H1 (cell line): ENCODE measurements around the gene DOCK8. TPM values are rescaled to one million over a fixed set of nuclear protein-coding genes. Genes with fewer than 3 reads are reported as not detected.

Experiments
- CHD7 ChIP-seq: fragments of 300-600 bp; sonication (generic); IDR thresholded peaks from 2 replicates; pipeline ENCODE4 v1.7.1; 2012; ENCODE audit warnings: low read length, moderate library complexity, mild to moderate bottlenecking, inconsistent platforms; ENCODE audit not compliant: insufficient replicate concordance
- HDAC6 ChIP-seq: IDR thresholded peaks from one replicate; pipeline ENCODE4 v1.7.1; 2012; ENCODE audit warnings: low read depth, mild to moderate bottlenecking, inconsistent platforms, low read length, moderate library complexity
- NANOG ChIP-seq: IDR thresholded peaks from 2 replicates; pipeline ENCODE4 v1.6.1; 2011; ENCODE audit warnings: low read length, low read depth, mild to moderate bottlenecking, inconsistent platforms; ENCODE audit not compliant: insufficient read depth, poor library complexity, severe bottlenecking
- RAD21 ChIP-seq, 2 experiments: IDR thresholded peaks in 1 of 2; conservative IDR thresholded peaks in 1 of 2; 2 replicates each; pipeline ENCODE4 v1.6.1; 2011; ENCODE audit warnings: low read depth in 2 of 2, low read length in 2 of 2, improper control_type of control experiment in 1 of 2, inconsistent platforms in 1 of 2, mild to moderate bottlenecking in 1 of 2, moderate library complexity in 1 of 2
- SIX5 ChIP-seq: IDR thresholded peaks from 2 replicates; pipeline ENCODE4 v1.6.1; 2011; ENCODE audit warnings: mild to moderate bottlenecking, low read depth, low read length
- SP4 ChIP-seq: IDR thresholded peaks from 2 replicates; pipeline ENCODE4 v1.6.1; 2012; ENCODE audit warnings: low read length, inconsistent platforms
- YY1 ChIP-seq: IDR thresholded peaks from 2 replicates; pipeline ENCODE4 v1.6.1; 2011; ENCODE audit warnings: low read depth, mild to moderate bottlenecking, low read length
- polyA plus RNA-seq, 7 experiments: library from polyadenylated mRNA; depleted of rRNA in 3 of 7; stranded (reverse) in 5 of 7; unstranded in 2 of 7; fragments of >200 nt in 5 of 7; fragments of 200-250 nt in 2 of 7; gene quantifications; 1 replicate in 5 of 7; 2 replicates in 1 of 7; 4 replicates in 1 of 7; pipeline versions ENCODE4 v1.2.1 to v1.2.3, GENCODE V29; 2011 to 2013; ENCODE audit warnings: missing spikeins in 2 of 7, mixed read lengths in 2 of 7
- total RNA-seq: library from RNA; stranded (reverse); fragmentation: NEBNext Ultra II Directional; extraction: Animal tissue kit (Norgen Biotek cat#: 25700); gene quantifications from 2 replicates; pipeline ENCODE4 v1.2.1, GENCODE V29; 2021

DOCK8 gene
- total and polyA plus RNA-seq, 2 of the 8 experiments (the other 6 are each of a cell fraction or from before 2014, with no cell fraction given): 0.57 to 2.0 TPM

- TF ChIP-seq CHD7 (no peak), HDAC6 (no peak), RAD21 (IDR thresholded peaks at IDR 0.05 in 1 of 2, conservative IDR thresholded peaks at IDR 0.05 in 1 of 2; ENCODE audit: low read depth in 2 of 2, low read length in 2 of 2) (no peak), NANOG (no peak), SIX5 (no peak), SP4 (no peak), YY1 (no peak)
Observed at GRCh38 chr9:511861-512260, 297.2 kb downstream of the DOCK8 start (continued).
